GM21737 (cell line): ENCODE measurements around the gene FHOD3.

ENCODE experiments used
- ATAC-seq: cut with Tn5 transposase; IDR thresholded peaks from one replicate; pipeline ENCODE4 v1.9.1; 2021; ENCODE audit warnings: mild to moderate bottlenecking, moderate library complexity; ENCODE audit not compliant: unreplicated experiment

FHOD3 gene

GRCh38 chr18:36321658-36322407 is 24.3 kb downstream of the FHOD3 start:
- ATAC-seq: no peak

GRCh38 chr18:36322408-36322728 is 24.9 kb downstream of the FHOD3 start:
- no peak for ATAC-seq

GRCh38 chr18:36322734-36323133 is 25.2 kb downstream of the FHOD3 start:
- ATAC-seq: no peak

GRCh38 chr18:36323421-36323820 is 25.9 kb downstream of the FHOD3 start:
- no peak for ATAC-seq

GRCh38 chr18:36325846-36326245 is 28.3 kb downstream of the FHOD3 start:
- no peak for ATAC-seq

- ATAC-seq: no peak
Observed at GRCh38 chr18:36326771-36327170, 29.3 kb downstream of the FHOD3 start.

GRCh38 chr18:36327352-36328316 is 30.1 kb downstream of the FHOD3 start:
- ATAC-seq: no peak

GRCh38 chr18:36328385-36328858 is 30.9 kb downstream of the FHOD3 start:
- no peak for ATAC-seq

GRCh38 chr18:36328916-36329315 is 31.4 kb downstream of the FHOD3 start:
- ATAC-seq: no peak

- ATAC-seq: no peak
Observed at GRCh38 chr18:36329684-36330434, 32.3 kb downstream of the FHOD3 start.

- ATAC-seq: no peak
Observed at GRCh38 chr18:36330435-36331052, 33.0 kb downstream of the FHOD3 start.

GRCh38 chr18:36331521-36331971 is 34.0 kb downstream of the FHOD3 start:
- ATAC-seq: no peak

- ATAC-seq: no peak
Observed at GRCh38 chr18:36333414-36333813, 35.9 kb downstream of the FHOD3 start.

- ATAC-seq: no peak
Observed at GRCh38 chr18:36334798-36335197, 37.3 kb downstream of the FHOD3 start.

GRCh38 chr18:36335476-36336279 is 38.2 kb downstream of the FHOD3 start:
- ATAC-seq: no peak

- ATAC-seq: no peak
Observed at GRCh38 chr18:36337679-36338402, 40.3 kb downstream of the FHOD3 start.

- no peak for ATAC-seq
Observed at GRCh38 chr18:36338403-36338933, 41.0 kb downstream of the FHOD3 start.

GRCh38 chr18:36340246-36340645 is 42.7 kb downstream of the FHOD3 start:
- ATAC-seq: no peak

- ATAC-seq: no peak
Observed at GRCh38 chr18:36341944-36342343, 44.4 kb downstream of the FHOD3 start.
